SK-N-SH treated with all-trans-retinoic acid at 6 μM for 48 hours (cell line): ENCODE data around the gene C9orf78.

ENCODE experiments used
- ATAC-seq: fragments of 200-7000 bp; cut with Tn5 transposase; 3 replicates; pipeline ENCODE4 v1.9.1; 2020; ENCODE audit warnings: mild to moderate bottlenecking, moderate library complexity
- ARNTL ChIP-seq: fragments of 450-650 bp; formaldehyde crosslinking; IDR thresholded peaks from 2 replicates; pipeline ENCODE4 v1.5.0; 2020; ENCODE audit warnings: low read depth, mild to moderate bottlenecking, moderate library complexity, borderline replicate concordance
- BACH2 ChIP-seq: fragments of 250-450 bp; sonication (Bioruptor Pico); IDR thresholded peaks from 2 replicates; pipeline ENCODE4 v1.9.0; 2021; ENCODE audit warnings: mild to moderate bottlenecking, borderline replicate concordance
- CSRNP3 ChIP-seq: fragments of 250-450 bp; sonication (Bioruptor Pico); IDR thresholded peaks from 2 replicates; pipeline ENCODE4 v1.5.1; 2021; ENCODE audit warnings: mild to moderate bottlenecking, moderate library complexity
- GLIS3 ChIP-seq: fragments of 250-450 bp; sonication (Bioruptor Pico); IDR thresholded peaks from 2 replicates; pipeline ENCODE4 v1.5.0; 2020; ENCODE audit warnings: mild to moderate bottlenecking, moderate library complexity
- ISL1 ChIP-seq: fragments of 250-450 bp; sonication (Bioruptor Pico); IDR thresholded peaks from 2 replicates; pipeline ENCODE4 v2.1.2; 2022; ENCODE audit warnings: mild to moderate bottlenecking, moderate library complexity
- OSR1 ChIP-seq: fragments of 250-450 bp; sonication (Bioruptor Pico); IDR thresholded peaks from 2 replicates; pipeline ENCODE4 v1.8.0; 2022; ENCODE audit warnings: moderate library complexity, mild to moderate bottlenecking, inconsistent platforms
- PPARA ChIP-seq: fragments of 250-450 bp; sonication (Bioruptor Pico); IDR thresholded peaks from 2 replicates; pipeline ENCODE4 v1.5.0; 2020; ENCODE audit warnings: mild to moderate bottlenecking, borderline replicate concordance
- RARB ChIP-seq: fragments of 250-450 bp; sonication (Bioruptor Pico); IDR thresholded peaks from 2 replicates; pipeline ENCODE4 v1.8.0; 2021; ENCODE audit warnings: mild to moderate bottlenecking, moderate library complexity
- SNAI2 ChIP-seq: fragments of 250-450 bp; sonication (Bioruptor Pico); IDR thresholded peaks from 2 replicates; pipeline ENCODE4 v1.5.0; 2020; ENCODE audit warnings: mild to moderate bottlenecking, moderate library complexity
- TCF4 ChIP-seq: fragments of 250-450 bp; sonication (Bioruptor Pico); IDR thresholded peaks from 2 replicates; pipeline ENCODE4 v1.8.0; 2021; ENCODE audit warnings: mild to moderate bottlenecking, moderate library complexity, borderline replicate concordance
- TOX ChIP-seq: fragments of 250-450 bp; sonication (Bioruptor Pico); IDR thresholded peaks from 2 replicates; pipeline ENCODE4 v1.8.0; 2021; ENCODE audit warnings: mild to moderate bottlenecking, moderate library complexity, borderline replicate concordance
- ZFP3 ChIP-seq: fragments of 250-450 bp; sonication (Bioruptor Pico); IDR thresholded peaks from 2 replicates; pipeline ENCODE4 v1.5.0; 2020; ENCODE audit warnings: mild to moderate bottlenecking, moderate library complexity
- ZFP30 ChIP-seq: fragments of 450-650 bp; formaldehyde crosslinking; IDR thresholded peaks from 2 replicates; pipeline ENCODE4 v1.5.0; 2022; ENCODE audit warnings: mild to moderate bottlenecking, moderate library complexity
- ZNF565 ChIP-seq: fragments of 450-650 bp; formaldehyde crosslinking; conservative IDR thresholded peaks from 2 replicates; pipeline ENCODE4 v1.5.0; 2020; ENCODE audit warnings: low read depth, mild to moderate bottlenecking, moderate library complexity
- ZNF70 ChIP-seq: fragments of 450-650 bp; formaldehyde crosslinking; IDR thresholded peaks from 2 replicates; pipeline ENCODE4 v1.5.0; 2020; ENCODE audit warnings: mild to moderate bottlenecking, moderate library complexity
- ZNF8 ChIP-seq: fragments of 450-650 bp; formaldehyde crosslinking; IDR thresholded peaks from 2 replicates; pipeline ENCODE4 v1.5.0; 2020; ENCODE audit warnings: mild to moderate bottlenecking, moderate library complexity
- TF ChIP-seq, protein P1 (sequence below): fragments of 250-450 bp; sonication (Bioruptor Pico); IDR thresholded peaks from 2 replicates; pipeline ENCODE4 v1.5.0; 2020; ENCODE audit warnings: mild to moderate bottlenecking, moderate library complexity

Gene C9orf78

GRCh38 chr9:129848712-129849441 lies 13.8 kb upstream of the C9orf78 start:
- TF ChIP-seq ARNTL (CRISPR knock-in tag) (no peak), BACH2 (no peak), SNAI2 (CRISPR knock-in tag) (no peak), ZFP30 (no peak), CSRNP3 (no peak), ZFP3 (CRISPR knock-in tag) (no peak), ZNF565 (CRISPR knock-in tag) (no peak)
- no peak for ATAC-seq

GRCh38 chr9:129845373-129845772 lies 10.3 kb upstream of the C9orf78 start:
- ATAC-seq, result no peak
- TF ChIP-seq TCF4, result no peak
- TF ChIP-seq ZNF565 (CRISPR knock-in tag), result no peak

GRCh38 chr9:129841071-129841470 lies 6.0 kb upstream of the C9orf78 start:
- no peak for ATAC-seq
- peak; percentile 57; the same call in 1 of the 2 replicates for TF ChIP-seq TCF4
- no peak for TF ChIP-seq ZNF70 (CRISPR knock-in tag)
- TF ChIP-seq RARB (CRISPR knock-in tag), result no peak
- TF ChIP-seq PPARA (CRISPR knock-in tag), result no peak
- TF ChIP-seq GLIS3 (CRISPR knock-in tag), result no peak
- TF ChIP-seq ISL1 (CRISPR knock-in tag), result peak; percentile 39

DNA sequence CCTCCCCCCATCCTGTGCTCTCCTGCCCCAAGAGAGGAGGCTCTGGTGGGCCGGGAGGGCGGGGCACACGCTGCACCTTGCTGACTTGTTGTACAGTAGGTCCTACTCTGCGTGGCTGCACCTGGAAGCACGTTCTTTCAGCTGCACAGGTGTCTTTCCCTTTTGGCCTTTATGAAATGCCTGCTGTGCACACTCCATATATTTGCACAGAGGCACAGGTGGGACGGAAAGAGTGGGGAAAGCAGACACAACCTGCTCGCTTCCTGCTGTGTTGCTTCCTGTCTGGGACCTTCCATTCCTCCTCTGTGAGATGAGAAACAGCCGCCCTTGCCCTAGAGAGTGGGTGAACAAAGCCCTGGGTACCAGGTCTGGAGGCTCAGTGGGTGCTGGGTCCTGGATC lies 5.0 kb upstream of the C9orf78 start:
- TF ChIP-seq ZFP3 (CRISPR knock-in tag) (no peak), ZNF8 (no peak)
- TF ChIP-seq, protein P1, sequence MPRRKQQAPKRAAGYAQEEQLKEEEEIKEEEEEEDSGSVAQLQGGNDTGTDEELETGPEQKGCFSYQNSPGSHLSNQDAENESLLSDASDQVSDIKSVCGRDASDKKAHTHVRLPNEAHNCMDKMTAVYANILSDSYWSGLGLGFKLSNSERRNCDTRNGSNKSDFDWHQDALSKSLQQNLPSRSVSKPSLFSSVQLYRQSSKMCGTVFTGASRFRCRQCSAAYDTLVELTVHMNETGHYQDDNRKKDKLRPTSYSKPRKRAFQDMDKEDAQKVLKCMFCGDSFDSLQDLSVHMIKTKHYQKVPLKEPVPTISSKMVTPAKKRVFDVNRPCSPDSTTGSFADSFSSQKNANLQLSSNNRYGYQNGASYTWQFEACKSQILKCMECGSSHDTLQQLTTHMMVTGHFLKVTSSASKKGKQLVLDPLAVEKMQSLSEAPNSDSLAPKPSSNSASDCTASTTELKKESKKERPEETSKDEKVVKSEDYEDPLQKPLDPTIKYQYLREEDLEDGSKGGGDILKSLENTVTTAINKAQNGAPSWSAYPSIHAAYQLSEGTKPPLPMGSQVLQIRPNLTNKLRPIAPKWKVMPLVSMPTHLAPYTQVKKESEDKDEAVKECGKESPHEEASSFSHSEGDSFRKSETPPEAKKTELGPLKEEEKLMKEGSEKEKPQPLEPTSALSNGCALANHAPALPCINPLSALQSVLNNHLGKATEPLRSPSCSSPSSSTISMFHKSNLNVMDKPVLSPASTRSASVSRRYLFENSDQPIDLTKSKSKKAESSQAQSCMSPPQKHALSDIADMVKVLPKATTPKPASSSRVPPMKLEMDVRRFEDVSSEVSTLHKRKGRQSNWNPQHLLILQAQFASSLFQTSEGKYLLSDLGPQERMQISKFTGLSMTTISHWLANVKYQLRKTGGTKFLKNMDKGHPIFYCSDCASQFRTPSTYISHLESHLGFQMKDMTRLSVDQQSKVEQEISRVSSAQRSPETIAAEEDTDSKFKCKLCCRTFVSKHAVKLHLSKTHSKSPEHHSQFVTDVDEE, result no peak
- ATAC-seq, result no peak

DNA sequence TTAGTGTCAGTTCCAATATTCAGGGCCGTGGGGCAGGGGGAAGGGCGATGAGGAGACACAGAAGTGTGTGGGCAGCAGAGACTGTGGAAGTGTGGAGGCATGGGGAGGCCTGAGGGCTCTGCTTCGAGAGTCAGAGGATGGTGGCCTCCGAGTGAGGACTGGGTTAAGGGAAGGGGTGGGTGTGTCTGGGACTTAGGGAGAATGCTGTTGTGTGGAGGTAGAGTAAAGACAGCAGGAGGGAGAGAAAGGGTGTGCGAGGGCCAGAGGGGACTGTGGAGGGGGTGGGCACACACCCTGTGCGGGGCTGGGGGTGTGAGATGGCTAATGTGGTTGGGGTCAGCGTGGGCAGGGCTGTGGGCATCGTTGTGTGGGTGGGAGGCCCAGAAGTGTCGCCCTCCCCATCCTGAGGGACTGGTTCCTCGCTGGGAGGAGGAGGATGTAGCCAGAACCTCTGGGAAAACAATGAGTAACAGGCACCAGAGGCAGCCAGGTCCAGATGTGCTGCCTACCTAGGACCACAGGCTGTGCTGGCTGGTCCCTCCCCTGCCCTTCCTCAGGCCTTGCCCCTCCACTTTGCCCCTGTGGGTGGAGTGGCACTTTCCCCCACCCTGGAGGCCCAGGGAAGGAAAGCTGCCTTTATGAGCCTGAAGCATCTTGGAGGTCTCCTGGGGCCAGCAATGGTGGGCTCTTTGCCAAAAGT lies 4.4 kb upstream of the C9orf78 start:
- TF ChIP-seq, protein P1, result no peak
- TF ChIP-seq OSR1 (CRISPR knock-in tag) (no peak), ARNTL (CRISPR knock-in tag) (no peak), PPARA (CRISPR knock-in tag) (no peak)
- ATAC-seq, result no peak

GRCh38 chr9:129838707-129839259 lies 3.7 kb upstream of the C9orf78 start:
- ATAC-seq, result peak; percentile 82
- TF ChIP-seq ISL1 (CRISPR knock-in tag), result no peak
- TF ChIP-seq TOX, result no peak
- TF ChIP-seq SNAI2 (CRISPR knock-in tag), result no peak
- TF ChIP-seq, all 23 proteins: peak for 0
